ENCODE data around the gene CYP3A7.
"Not testable (repeated sequence)": the region's sequence is repeated elsewhere in the genome, so short reads cannot be mapped to it uniquely, and the experiment has no call there.

CYP3A7 gene

GRCh38 chr7:99709838-99710578 lies 25.0 kb downstream of the CYP3A7 start:
- no peak for FAIRE-seq
- DNase-seq (ENCODE audit: insufficient read length, low spot score) = no peak
- TF ChIP-seq TAF1 (IDR thresholded peaks at IDR 0.05; ENCODE audit: low read depth, low read length) (no peak), POU2F2 (IDR thresholded peaks at IDR 0.05; ENCODE audit: low read depth, low read length) (no peak), POLR2AphosphoS5 (IDR thresholded peaks at IDR 0.05; ENCODE audit: low read depth, low read length) (no peak), POLR2A (IDR thresholded peaks at IDR 0.05; ENCODE audit: low read depth, low read length) (no peak), PAX5 (IDR thresholded peaks at IDR 0.05; ENCODE audit: insufficient read depth, low read length, severe bottlenecking) (no peak), SPI1 (IDR thresholded peaks at IDR 0.05; ENCODE audit: low read depth, low read length) (no peak)

- DNase-seq (ENCODE audit: insufficient read length, low spot score) (no peak), FAIRE-seq (no peak)
- TF ChIP-seq TAF1 (IDR thresholded peaks at IDR 0.05; ENCODE audit: low read depth, low read length) (no peak), POU2F2 (IDR thresholded peaks at IDR 0.05; ENCODE audit: low read depth, low read length) (no peak), SPI1 (IDR thresholded peaks at IDR 0.05; ENCODE audit: low read depth, low read length) (no peak), POLR2AphosphoS5 (IDR thresholded peaks at IDR 0.05; ENCODE audit: low read depth, low read length) (no peak), PAX5 (IDR thresholded peaks at IDR 0.05; ENCODE audit: insufficient read depth, low read length, severe bottlenecking) (no peak), POLR2A (IDR thresholded peaks at IDR 0.05; ENCODE audit: low read depth, low read length) (no peak)
These were observed 25.7 kb downstream of the CYP3A7 start for GRCh38 chr7:99709260-99709659.

GRCh38 chr7:99707096-99707495 lies 27.9 kb downstream of the CYP3A7 start:
- no peak for DNase-seq (ENCODE audit: insufficient read length, low spot score)
- TF ChIP-seq TAF1 (IDR thresholded peaks at IDR 0.05; ENCODE audit: low read depth, low read length) (no peak), SPI1 (IDR thresholded peaks at IDR 0.05; ENCODE audit: low read depth, low read length) (no peak), POLR2AphosphoS5 (IDR thresholded peaks at IDR 0.05; ENCODE audit: low read depth, low read length) (no peak), POLR2A (IDR thresholded peaks at IDR 0.05; ENCODE audit: low read depth, low read length) (no peak), POU2F2 (IDR thresholded peaks at IDR 0.05; ENCODE audit: low read depth, low read length) (no peak), PAX5 (IDR thresholded peaks at IDR 0.05; ENCODE audit: insufficient read depth, low read length, severe bottlenecking) (no peak)
- FAIRE-seq = no peak

- FAIRE-seq = no peak
- DNase-seq (ENCODE audit: insufficient read length, low spot score) = no peak
- no peak for TF ChIP-seq PAX5 (IDR thresholded peaks at IDR 0.05; ENCODE audit: insufficient read depth, low read length, severe bottlenecking)
- no peak for TF ChIP-seq POLR2A (IDR thresholded peaks at IDR 0.05; ENCODE audit: low read depth, low read length)
- no peak for TF ChIP-seq POLR2AphosphoS5 (IDR thresholded peaks at IDR 0.05; ENCODE audit: low read depth, low read length)
These were observed 35.0 kb downstream of the CYP3A7 start for GRCh38 chr7:99699946-99700345.

DNA sequence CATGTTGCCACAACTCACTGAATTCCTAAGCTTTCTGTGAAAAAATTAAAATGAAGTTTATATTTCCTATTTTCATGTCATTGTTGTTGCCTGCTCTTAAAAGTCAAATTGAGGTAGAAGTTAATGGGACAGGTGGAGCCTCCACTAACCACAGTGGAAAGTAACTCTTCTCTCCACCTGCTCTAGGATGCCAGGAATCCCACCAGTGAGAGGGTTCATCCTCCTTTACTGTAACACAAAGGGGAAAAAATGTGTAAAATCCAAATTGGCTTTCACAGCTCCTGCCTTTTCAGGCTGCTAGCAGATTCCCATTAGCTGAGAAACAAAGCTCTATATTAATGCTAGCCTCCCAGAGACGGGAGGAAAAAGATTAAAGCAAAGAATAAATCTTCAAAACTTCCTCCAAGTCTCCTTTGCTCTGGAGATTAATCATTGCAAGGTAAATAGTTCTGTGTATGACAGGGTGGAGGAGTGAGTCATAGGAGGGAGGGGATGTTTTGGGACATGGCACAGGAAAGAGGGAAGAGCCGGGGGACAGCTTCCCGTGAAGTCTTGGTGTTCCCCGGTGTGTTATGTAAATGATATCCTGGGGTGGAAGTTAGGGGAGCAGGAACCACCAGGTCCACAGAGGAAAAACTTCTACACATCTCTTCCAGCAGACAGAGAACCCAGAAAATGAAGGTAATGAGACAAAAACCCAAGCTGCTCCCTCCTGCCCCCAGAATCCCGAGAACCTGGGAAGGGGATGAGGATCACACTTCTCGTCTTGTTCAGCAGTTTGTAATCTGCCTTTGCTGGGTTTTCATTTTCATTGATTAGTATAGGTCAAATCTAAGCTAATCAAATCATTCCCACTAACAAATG lies 35.9 kb downstream of the CYP3A7 start:
- FAIRE-seq; DNase-seq (ENCODE audit: insufficient read length, low spot score): not testable (repeated sequence)

- no peak for TF ChIP-seq POU2F2 (IDR thresholded peaks at IDR 0.05; ENCODE audit: low read depth, low read length)
- TF ChIP-seq SPI1 (IDR thresholded peaks at IDR 0.05; ENCODE audit: low read depth, low read length) = no peak
- no peak for TF ChIP-seq TAF1 (IDR thresholded peaks at IDR 0.05; ENCODE audit: low read depth, low read length)
- no peak for TF ChIP-seq POLR2A (IDR thresholded peaks at IDR 0.05; ENCODE audit: low read depth, low read length)
- no peak for TF ChIP-seq POLR2AphosphoS5 (IDR thresholded peaks at IDR 0.05; ENCODE audit: low read depth, low read length)
- FAIRE-seq (no peak), DNase-seq (ENCODE audit: insufficient read length, low spot score) (no peak)
These were observed 40.1 kb downstream of the CYP3A7 start for GRCh38 chr7:99694912-99695304.

DNA sequence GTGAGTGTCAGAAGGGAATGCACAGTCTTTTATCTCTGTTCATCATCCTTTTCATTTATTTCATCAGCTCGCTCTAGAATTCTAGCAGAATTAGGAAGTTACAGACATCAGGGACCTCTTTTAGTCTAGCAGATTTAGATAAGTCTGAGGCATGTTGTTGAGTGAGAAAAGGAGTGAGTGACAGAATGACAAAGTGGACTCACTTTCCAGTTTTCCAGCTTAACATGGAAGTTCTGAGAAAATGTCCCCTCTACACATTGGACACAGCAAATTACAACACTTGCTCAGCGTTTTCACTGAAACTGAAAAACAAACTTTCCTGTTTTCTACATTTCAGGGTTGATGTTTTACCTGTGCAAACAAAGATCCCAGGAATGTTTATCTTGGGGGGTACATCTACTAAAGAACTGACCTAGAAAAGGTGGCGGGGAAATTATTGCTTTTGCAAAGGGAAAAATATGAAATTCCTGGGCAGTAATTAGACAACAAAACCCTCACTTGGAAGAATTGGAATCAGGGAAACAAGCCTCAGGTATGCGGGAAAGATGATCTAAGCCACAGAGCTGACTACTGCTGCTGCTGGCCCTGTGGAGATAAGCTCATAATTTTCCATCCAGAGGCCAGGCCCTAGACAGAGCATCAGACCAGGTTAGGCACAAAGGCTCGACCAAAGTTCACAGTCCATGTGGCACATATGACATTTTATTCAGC lies 40.6 kb downstream of the CYP3A7 start:
- DNase-seq (ENCODE audit: insufficient read length, low spot score) = no peak
- FAIRE-seq = no peak
- TF ChIP-seq POLR2AphosphoS5 (IDR thresholded peaks at IDR 0.05; ENCODE audit: low read depth, low read length) (no peak), POU2F2 (IDR thresholded peaks at IDR 0.05; ENCODE audit: low read depth, low read length) (no peak), TAF1 (IDR thresholded peaks at IDR 0.05; ENCODE audit: low read depth, low read length) (no peak), PAX5 (IDR thresholded peaks at IDR 0.05; ENCODE audit: insufficient read depth, low read length, severe bottlenecking) (no peak), POLR2A (IDR thresholded peaks at IDR 0.05; ENCODE audit: low read depth, low read length) (no peak), SPI1 (IDR thresholded peaks at IDR 0.05; ENCODE audit: low read depth, low read length) (no peak)

DNA sequence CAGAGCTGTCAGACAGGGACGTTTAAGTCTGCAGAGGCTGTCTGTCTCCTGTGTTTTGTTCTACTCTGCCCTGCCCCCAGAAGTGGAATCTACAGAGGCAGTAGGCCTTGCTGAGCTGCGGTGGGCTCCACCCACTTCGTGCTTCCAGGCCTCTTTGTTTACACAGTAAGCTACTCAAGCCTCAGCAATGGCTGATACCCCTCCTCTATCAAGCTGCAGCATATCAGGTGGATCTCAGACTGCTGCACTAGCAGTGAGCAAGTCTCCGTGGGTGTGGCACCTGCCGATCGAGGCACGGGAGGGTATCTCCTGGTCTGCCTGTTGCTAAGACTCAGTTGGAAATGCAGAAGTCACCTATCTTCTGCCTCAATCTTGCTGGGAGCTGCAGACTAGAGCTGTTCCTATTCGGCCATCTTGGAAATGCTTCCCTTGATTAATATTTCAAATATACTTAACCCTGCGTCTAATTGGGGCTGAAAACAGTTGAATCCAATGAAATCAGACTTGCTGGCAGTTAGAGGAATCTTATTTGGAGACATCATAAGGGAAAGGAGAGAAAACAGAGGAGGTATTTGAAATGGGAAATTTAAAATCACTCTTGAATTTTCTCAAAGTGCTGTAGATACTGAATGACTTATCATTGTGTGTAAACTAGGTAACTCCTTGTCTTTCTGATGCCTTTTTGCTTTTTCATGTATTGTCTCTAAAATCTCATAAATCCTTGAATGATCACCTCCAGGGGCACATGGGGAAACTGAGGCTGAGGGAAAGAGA lies 41.4 kb downstream of the CYP3A7 start:
- FAIRE-seq (no peak), DNase-seq (ENCODE audit: insufficient read length, low spot score) (no peak)
- TF ChIP-seq POLR2A (IDR thresholded peaks at IDR 0.05; ENCODE audit: low read depth, low read length) = no peak
- no peak for TF ChIP-seq SPI1 (IDR thresholded peaks at IDR 0.05; ENCODE audit: low read depth, low read length)
- TF ChIP-seq POLR2AphosphoS5 (IDR thresholded peaks at IDR 0.05; ENCODE audit: low read depth, low read length) = no peak
- no peak for TF ChIP-seq PAX5 (IDR thresholded peaks at IDR 0.05; ENCODE audit: insufficient read depth, low read length, severe bottlenecking)
- no peak for TF ChIP-seq POU2F2 (IDR thresholded peaks at IDR 0.05; ENCODE audit: low read depth, low read length)
- TF ChIP-seq TAF1 (IDR thresholded peaks at IDR 0.05; ENCODE audit: low read depth, low read length) = no peak

DNA sequence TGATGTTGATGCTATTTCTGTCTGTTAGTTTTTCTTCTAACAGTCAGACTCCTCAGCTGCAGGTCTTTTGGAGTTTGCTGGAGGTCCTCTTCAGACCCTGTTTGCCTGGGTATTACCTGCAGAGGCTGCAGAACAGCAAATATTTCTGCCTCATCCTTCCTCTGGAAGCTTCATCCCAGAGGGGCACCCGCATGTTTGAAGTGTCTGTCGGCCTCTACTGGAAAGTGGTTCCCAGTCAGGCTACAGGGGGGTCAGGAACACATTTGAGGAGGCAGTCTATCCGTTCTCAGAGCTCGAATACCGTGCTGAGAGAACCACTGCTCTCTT lies 41.9 kb downstream of the CYP3A7 start:
- TF ChIP-seq PAX5 (IDR thresholded peaks at IDR 0.05; ENCODE audit: insufficient read depth, low read length, severe bottlenecking) (no peak), POLR2A (IDR thresholded peaks at IDR 0.05; ENCODE audit: low read depth, low read length) (no peak), POLR2AphosphoS5 (IDR thresholded peaks at IDR 0.05; ENCODE audit: low read depth, low read length) (no peak), POU2F2 (IDR thresholded peaks at IDR 0.05; ENCODE audit: low read depth, low read length) (no peak), SPI1 (IDR thresholded peaks at IDR 0.05; ENCODE audit: low read depth, low read length) (no peak)
- no peak for DNase-seq (ENCODE audit: insufficient read length, low spot score)
- FAIRE-seq = no peak

DNA sequence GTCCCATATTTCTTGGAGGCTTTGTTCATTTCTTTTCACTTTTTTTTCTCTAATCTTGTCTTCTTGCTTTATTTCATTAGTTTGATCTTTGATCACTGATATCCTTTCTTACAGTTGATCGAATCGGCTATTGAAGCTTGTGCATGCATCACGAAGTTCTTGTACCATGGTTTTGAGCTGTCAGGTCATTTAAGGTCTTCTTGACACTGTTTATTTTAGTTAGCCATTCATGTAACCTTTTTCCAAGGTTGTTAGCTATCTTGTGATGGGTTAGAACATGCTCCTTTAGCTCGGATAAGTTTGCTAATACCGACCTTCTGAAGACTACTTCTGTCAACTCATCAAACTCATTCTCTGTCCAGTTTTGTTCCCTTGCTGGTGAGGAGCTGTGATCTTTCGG lies 42.4 kb downstream of the CYP3A7 start:
- FAIRE-seq; DNase-seq (ENCODE audit: insufficient read length, low spot score): not testable (repeated sequence)

GRCh38 chr7:99691658-99692057 lies 43.3 kb downstream of the CYP3A7 start:
- not testable (repeated sequence) for FAIRE-seq; DNase-seq (ENCODE audit: insufficient read length, low spot score)

DNA sequence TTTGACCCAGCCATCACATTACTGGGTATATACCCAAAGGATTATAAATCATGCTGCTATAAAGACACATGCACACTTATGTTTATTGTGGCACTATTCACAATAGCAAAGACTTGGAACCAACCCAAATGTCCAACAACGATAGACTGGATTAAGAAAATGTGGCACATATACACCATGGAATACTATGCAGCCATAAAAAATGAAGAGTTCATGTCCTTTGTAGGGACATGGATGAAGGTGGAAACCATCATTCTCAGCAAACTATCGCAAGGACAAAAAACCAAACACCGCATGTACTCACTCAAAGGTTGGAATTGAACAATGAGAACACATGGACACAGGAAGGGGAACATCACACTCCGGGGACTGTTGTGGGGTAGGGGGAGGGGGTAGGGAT lies 44.1 kb downstream of the CYP3A7 start:
- not testable (repeated sequence) for FAIRE-seq; DNase-seq (ENCODE audit: insufficient read length, low spot score)

GRCh38 chr7:99685871-99686608 lies 49.0 kb downstream of the CYP3A7 start:
- not testable (repeated sequence) for FAIRE-seq

More at GRCh38 chr7:99685871-99686608, 49.0 kb downstream of the CYP3A7 start:
- DNase-seq (ENCODE audit: insufficient read length, low spot score) = not testable (repeated sequence)
